Ovary (tissue), 9 donors: Measurements from ENCODE around the gene ZFHX2. TPM values are rescaled to one million over a fixed set of nuclear protein-coding genes. Genes with fewer than 3 reads are reported as not detected.

Experiments
- DNase-seq, 5 donors: peaks; one replicate each; pipeline ENCODE4 v3.0.0-alpha.2; 2019 to 2020
- H3K27ac ChIP-seq, 2 donors: fragments of 200-600 bp; one replicate each; pipeline versions ENCODE4 v1.5.1 to v1.8.0; 2019 to 2022
- H3K27me3 ChIP-seq: fragments of 200-600 bp; one replicate; pipeline ENCODE4 v1.8.0; 2022
- H3K36me3 ChIP-seq: fragments of 200-600 bp; sonication (generic); one replicate; pipeline ENCODE4 v1.5.1; 2019
- H3K4me1 ChIP-seq: one replicate; pipeline ENCODE4 v1.8.1; 2013; ENCODE audit warnings: mild to moderate bottlenecking, moderate library complexity; ENCODE audit not compliant: insufficient read depth
- H3K4me3 ChIP-seq: fragments of 200-600 bp; sonication (generic); one replicate; pipeline ENCODE4 v1.5.1; 2017
- H3K9me3 ChIP-seq, 2 donors: fragments of 200-600 bp in 1 of 2; sonication (generic) in 1 of 2; one replicate each; pipeline versions ENCODE4 v1.5.1 to v1.8.1; 2013 to 2019; ENCODE audit warnings: mild to moderate bottlenecking in 1 of 2, moderate library complexity in 1 of 2
- EP300 ChIP-seq: sonication (generic); formaldehyde crosslinking; IDR thresholded peaks from one replicate; pipeline ENCODE4 v1.6.1; 2017; ENCODE audit warnings: antibody characterized with exemption
- POLR2A ChIP-seq: fragments of 450-650 bp; IDR thresholded peaks from one replicate; pipeline ENCODE4 v1.6.1; 2017; ENCODE audit warnings: antibody characterized with exemption, mild to moderate bottlenecking, moderate library complexity
- WGBS, 3 donors: extraction: QIAGEN DNeasy Blood & Tissue Kit in 1 of 3; methylation state at CpG; one replicate each; pipeline versions ENCODE4 v1.1.5 to v1.1.7; 2013 to 2017; 5-methylcytosine and 5-hydroxymethylcytosine counted together
- intact Hi-C, 4 donors: fragments of 100-400 bp; cut with DNase I; formaldehyde crosslinking; loops; one replicate each; pipeline versions ENCODE4 v1.11.0 to v1.15.1; 2022 to 2023
- polyA plus RNA-seq, 2 donors: library from polyadenylated mRNA; stranded (reverse); fragments of 200-250 nt in 1 of 2; fragments of 350-450 nt in 1 of 2; fragmentation: Illumina TruSeq in 1 of 2; extraction: RNeasy Lipid Tissue Mini Kit (QIAGEN cat#74804) in 1 of 2; gene quantifications; one replicate each; pipeline ENCODE4 v1.2.3, GENCODE V29; 2013 to 2014
- total RNA-seq, 7 donors: library from RNA; depleted of rRNA in 2 of 7; stranded (reverse); fragments of >200 nt in 2 of 7; fragmentation: NEBNext Ultra II Directional in 3 of 7; extraction: Animal tissue kit (Norgen Biotek cat#: 25700) in 3 of 7; gene quantifications; one replicate each; pipeline versions ENCODE4 v1.1.0 to v1.2.4, GENCODE V29; 2016 to 2023
- TF ChIP-seq, protein P1 (sequence below), 3 donors: fragments of 450-650 bp in 2 of 3; fragments of 200-600 bp in 1 of 3; IDR thresholded peaks; one replicate each; pipeline versions ENCODE4 v1.5.1 to v1.8.0; 2016 to 2022; ENCODE audit warnings: antibody characterized with exemption in 3 of 3, mild to moderate bottlenecking in 1 of 3
- donor health status: DM: no; HTN: no; CAD: no; lungs with moderate emphysema.
- donor health status: DM: no; HTN: no; CAD: no.
- donor health status: Bipolar disorder and iron deficiency.
- donor health status: DM: yes; HTN: yes; CAD: no.
- donor health status: DM: no; HTN: no; CAD: no.
- donor health status: DM: yes; HTN: yes; CAD: no.

The ZFHX2 gene
- total and polyA plus RNA-seq, 9 donors, result 0.34 to 2.3 (median 1.1) TPM

DNA sequence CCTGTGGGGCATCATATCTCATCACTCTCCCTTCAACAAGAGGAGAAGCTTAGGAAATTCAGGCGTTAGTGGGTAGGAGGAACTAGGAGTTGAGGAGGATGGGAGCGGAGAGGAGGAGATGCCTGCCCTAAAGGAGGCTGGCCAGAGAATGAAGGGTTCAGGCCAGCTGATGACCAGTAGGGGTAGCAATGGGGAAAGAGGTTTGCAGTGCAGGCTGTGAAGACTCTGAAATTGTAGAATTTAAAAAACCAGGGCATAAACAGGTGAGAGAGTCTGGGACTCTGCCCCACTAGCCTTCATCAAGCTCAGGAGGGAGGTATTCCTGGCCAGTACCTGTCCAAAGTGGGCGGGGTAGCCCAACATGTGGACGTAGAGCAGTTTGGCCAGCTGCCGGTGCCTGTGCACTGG is 15.2 kb upstream of the ZFHX2 start:
- intact Hi-C loops, result loop anchor here in 1 of 4 donors (10.0 kb wide), 1 partner anchor 242 kb away; the partner anchor contains the start of gene PABPN1
- H3K27ac ChIP-seq, result peak overlapping the region; percentile 75 to 81

DNA sequence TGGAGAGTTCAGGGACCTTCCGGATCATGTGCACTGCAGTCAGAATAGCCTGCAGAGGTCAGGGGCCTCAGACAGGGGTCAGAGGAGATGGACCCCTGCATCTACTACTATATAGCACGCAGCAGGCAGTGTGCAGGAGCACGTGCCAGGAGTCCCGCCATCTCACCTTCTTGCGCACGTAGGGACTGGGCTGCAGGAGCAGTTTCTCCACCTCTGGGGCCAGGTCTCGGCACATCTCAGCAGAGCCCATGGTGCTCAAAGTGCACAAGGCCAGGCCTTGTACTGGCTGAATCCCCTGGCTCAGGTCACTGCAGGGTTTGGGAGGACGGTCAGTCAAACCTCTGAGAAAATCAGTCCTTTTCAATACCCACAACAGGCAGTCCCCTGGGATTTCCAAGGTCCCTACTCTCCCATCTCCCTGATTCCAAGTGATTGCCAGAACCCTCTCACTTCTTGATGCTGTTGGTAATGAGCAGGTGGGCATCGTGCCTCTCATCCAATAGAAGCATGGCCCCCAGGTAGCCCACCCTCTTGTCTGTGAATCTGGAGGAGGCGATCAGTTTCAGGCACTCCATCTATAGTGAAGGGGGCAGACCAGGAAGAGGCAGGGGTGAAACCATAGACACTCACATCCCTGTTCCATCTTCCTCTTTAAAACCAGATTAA is 14.7 kb upstream of the ZFHX2 start:
- Histone ChIP-seq H3K36me3 (no peaks in the 10 kb centered on the region), H3K27ac (peak overlapping the region in 1 of 2 donors; percentile 81), H3K9me3 (no peaks in the 10 kb centered on the region), H3K4me1 (no peaks in the 10 kb centered on the region), H3K4me3 (peak overlapping the region; percentile 73), H3K27me3 (no peaks in the 10 kb centered on the region)
- WGBS, 3 donors, result 77 to 86% (median 83%) methylated on average over 10 of the region's 10 CpGs
- no peak for TF ChIP-seq EP300
- no peak for TF ChIP-seq POLR2A
- TF ChIP-seq, protein P1, sequence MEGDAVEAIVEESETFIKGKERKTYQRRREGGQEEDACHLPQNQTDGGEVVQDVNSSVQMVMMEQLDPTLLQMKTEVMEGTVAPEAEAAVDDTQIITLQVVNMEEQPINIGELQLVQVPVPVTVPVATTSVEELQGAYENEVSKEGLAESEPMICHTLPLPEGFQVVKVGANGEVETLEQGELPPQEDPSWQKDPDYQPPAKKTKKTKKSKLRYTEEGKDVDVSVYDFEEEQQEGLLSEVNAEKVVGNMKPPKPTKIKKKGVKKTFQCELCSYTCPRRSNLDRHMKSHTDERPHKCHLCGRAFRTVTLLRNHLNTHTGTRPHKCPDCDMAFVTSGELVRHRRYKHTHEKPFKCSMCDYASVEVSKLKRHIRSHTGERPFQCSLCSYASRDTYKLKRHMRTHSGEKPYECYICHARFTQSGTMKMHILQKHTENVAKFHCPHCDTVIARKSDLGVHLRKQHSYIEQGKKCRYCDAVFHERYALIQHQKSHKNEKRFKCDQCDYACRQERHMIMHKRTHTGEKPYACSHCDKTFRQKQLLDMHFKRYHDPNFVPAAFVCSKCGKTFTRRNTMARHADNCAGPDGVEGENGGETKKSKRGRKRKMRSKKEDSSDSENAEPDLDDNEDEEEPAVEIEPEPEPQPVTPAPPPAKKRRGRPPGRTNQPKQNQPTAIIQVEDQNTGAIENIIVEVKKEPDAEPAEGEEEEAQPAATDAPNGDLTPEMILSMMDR (IDR thresholded peaks at IDR 0.05), result no peak
- DNase-seq, result peak in 3 of 5 donors; percentile 36 to 41 (median 41)
- intact Hi-C loops, result loop anchor here in 1 of 4 donors (10.0 kb wide), 1 partner anchor 241 kb away; the partner anchor contains the start of gene PABPN1

More for the DNA sequence above, 15.2 kb upstream of the ZFHX2 start:
- DNase-seq, result no peak
- Histone ChIP-seq H3K4me1 (no peaks in the 10 kb centered on the region), H3K4me3 (peak overlapping the region; percentile 73), H3K27me3 (no peaks in the 10 kb centered on the region), H3K36me3 (no peaks in the 10 kb centered on the region), H3K9me3 (no peaks in the 10 kb centered on the region)
- TF ChIP-seq POLR2A, result no peak
- 4 to 9% (median 6%) methylated on average over 5 of the region's 5 CpGs for WGBS, 3 donors

DNA sequence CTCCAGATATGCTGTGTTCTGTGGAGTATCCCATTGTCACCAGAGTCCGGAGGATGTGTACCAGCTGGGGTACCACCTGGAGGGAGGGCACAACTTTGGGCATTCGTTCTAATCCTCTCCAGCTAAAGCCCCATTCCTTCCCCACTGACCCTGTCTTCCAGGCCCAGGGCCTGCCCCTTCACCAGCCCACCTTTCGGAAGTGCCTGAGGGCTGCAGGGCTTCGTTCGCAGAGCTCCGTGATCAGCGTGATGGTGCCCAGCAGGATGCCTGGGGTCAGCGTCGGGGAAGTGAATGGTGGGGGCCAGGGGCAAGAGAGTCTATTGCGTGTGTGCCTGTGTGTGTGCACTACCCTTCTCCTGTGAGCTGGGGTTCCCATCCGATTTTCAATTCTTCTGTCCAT is 14.1 kb upstream of the ZFHX2 start:
- Histone ChIP-seq H3K27ac (no peak overlapping the region), H3K27me3 (no peaks in the 10 kb centered on the region), H3K36me3 (no peaks in the 10 kb centered on the region), H3K9me3 (no peaks in the 10 kb centered on the region), H3K4me1 (no peaks in the 10 kb centered on the region), H3K4me3 (no peak overlapping the region)
- intact Hi-C loops, result loop anchor here in 1 of 4 donors (10.0 kb wide), 1 partner anchor 241 kb away; the partner anchor contains the start of gene PABPN1
- TF ChIP-seq, protein P1 (IDR thresholded peaks at IDR 0.05), result no peak
- TF ChIP-seq POLR2A (no peak), EP300 (no peak)
- 75 to 85% (median 81%) methylated on average over 11 of the region's 11 CpGs for WGBS, 3 donors
- DNase-seq, result peak in 1 of 5 donors; percentile 34

DNA sequence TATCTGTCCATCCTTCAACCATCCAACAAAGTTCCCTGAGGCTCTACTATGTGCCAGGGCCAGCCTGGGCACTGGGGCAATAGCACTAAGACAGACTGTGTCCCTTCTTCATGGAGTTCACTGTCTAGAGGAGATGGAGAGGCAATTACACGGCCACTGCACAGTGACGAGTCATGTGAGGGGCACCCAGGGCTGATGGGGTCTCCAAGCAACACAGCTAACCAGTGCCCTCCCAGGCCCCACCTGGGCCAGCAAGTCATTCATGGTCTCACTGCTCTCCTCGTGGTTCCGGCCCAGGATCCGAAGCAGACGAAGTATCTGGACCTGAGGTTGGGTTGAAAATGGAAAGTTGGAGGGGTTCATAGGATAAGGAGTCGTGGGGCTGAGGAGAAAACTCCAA is 13.3 kb upstream of the ZFHX2 start:
- no peak for TF ChIP-seq POLR2A
- DNase-seq, result no peak
- no peak overlapping the region for H3K4me3 ChIP-seq
- no peak overlapping the region for H3K27ac ChIP-seq
- no peaks in the 10 kb centered on the region for H3K36me3 ChIP-seq
- H3K9me3 ChIP-seq, result no peaks in the 10 kb centered on the region
- H3K27me3 ChIP-seq, result no peaks in the 10 kb centered on the region
- intact Hi-C loops, result loop anchor here in 2 of 4 donors (5.0 to 10.0 kb wide), 2 partner anchors 88 to 240 kb away; partner anchors contain the start of gene PABPN1 (in 1 of the 2)
- no peaks in the 10 kb centered on the region for H3K4me1 ChIP-seq
- WGBS, 3 donors, result 75 to 82% (median 76%) methylated on average over 7 of the region's 7 CpGs

DNA sequence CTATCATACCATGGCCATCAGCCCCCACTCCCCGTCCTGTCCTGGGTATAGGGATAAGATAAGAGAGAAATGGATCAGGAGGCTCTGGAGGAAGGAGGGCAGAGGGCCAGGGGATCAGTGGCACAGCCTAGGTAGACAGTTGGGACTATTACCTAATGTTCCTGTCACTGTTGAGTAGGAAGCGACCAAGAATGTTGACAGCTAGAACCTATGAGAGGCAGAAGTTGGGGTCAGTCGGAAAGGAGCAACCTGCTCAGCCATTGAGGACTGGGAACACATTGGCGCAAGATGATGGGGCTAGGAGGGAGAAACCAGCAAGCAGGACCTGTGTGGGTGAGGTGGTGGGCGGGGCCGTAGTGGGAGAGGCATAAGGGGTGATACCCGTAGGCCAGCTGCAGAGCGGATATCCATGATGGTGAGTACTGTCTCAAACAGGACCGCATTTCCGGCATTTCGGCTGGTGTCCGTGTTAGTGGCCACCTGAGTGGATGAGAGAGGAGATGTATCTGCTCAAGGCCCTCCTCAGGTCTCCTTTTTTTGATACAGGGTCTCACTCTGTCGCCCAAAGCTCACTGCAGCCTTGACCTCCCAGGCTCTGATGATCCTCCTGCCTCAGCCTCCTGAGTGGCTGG is 12.7 kb upstream of the ZFHX2 start:
- no peaks in the 10 kb centered on the region for H3K9me3 ChIP-seq
- H3K27ac ChIP-seq, result no peak overlapping the region
- intact Hi-C loops, result loop anchor here in 2 of 4 donors (5.0 to 10.0 kb wide), 2 partner anchors 87 to 239 kb away; partner anchors contain the start of gene PABPN1 (in 1 of the 2)
- DNase-seq, result peak in 2 of 5 donors; percentile 33 to 34
- H3K4me3 ChIP-seq, result no peak overlapping the region
- no peaks in the 10 kb centered on the region for H3K4me1 ChIP-seq
- H3K36me3 ChIP-seq, result no peaks in the 10 kb centered on the region
- H3K27me3 ChIP-seq, result no peaks in the 10 kb centered on the region
- TF ChIP-seq EP300 (no peak), POLR2A (no peak)
- TF ChIP-seq, protein P1 (IDR thresholded peaks at IDR 0.05), result no peak
- WGBS, 3 donors, result 78 to 83% (median 79%) methylated on average over 13 of the region's 13 CpGs
